ENCODE data around the gene RAPGEF4. TPM values are rescaled to one million over a fixed set of nuclear protein-coding genes. Genes with fewer than 3 reads are reported as not detected.

RAPGEF4 gene
- total RNA-seq, 3 donors from 2014 or later, result 1.2 to 2.8 (median 2.2) TPM

DNA sequence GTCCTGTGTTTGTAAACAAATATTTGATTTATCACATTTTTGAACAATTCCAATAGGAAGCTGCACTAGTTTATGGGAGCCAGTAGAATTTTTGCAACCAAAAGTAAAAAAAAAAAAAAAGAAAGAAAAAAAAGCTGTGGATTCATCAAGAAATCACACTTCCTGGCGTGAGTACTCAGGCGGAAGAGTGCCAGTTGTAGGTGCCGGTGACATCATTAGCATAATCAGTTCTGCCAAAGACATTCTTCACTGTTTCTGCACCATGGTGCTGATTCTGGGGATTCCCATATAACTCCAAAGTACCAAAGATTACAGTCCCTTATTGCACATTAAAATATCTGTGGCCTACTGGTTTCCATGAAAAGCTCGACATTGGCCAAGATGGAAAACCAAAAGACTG, 32.8 kb downstream of the RAPGEF4 start:
- intact Hi-C loops (cut with DNase I, micrococcal nuclease), result no loop called here
- no peak overlapping the region for H3K4me3 ChIP-seq
- no peaks in the 10 kb centered on the region for H3K9me3 ChIP-seq
- TF ChIP-seq, protein P1, sequence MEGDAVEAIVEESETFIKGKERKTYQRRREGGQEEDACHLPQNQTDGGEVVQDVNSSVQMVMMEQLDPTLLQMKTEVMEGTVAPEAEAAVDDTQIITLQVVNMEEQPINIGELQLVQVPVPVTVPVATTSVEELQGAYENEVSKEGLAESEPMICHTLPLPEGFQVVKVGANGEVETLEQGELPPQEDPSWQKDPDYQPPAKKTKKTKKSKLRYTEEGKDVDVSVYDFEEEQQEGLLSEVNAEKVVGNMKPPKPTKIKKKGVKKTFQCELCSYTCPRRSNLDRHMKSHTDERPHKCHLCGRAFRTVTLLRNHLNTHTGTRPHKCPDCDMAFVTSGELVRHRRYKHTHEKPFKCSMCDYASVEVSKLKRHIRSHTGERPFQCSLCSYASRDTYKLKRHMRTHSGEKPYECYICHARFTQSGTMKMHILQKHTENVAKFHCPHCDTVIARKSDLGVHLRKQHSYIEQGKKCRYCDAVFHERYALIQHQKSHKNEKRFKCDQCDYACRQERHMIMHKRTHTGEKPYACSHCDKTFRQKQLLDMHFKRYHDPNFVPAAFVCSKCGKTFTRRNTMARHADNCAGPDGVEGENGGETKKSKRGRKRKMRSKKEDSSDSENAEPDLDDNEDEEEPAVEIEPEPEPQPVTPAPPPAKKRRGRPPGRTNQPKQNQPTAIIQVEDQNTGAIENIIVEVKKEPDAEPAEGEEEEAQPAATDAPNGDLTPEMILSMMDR (IDR thresholded peaks at IDR 0.05), result no peak
- H3K36me3 ChIP-seq (ENCODE audit: low read depth), result no peaks in the 10 kb centered on the region
- DNase-seq (no peak), ATAC-seq (no peak)
- H3K4me1 ChIP-seq (ENCODE audit: low read depth), result no peaks in the 10 kb centered on the region

DNA sequence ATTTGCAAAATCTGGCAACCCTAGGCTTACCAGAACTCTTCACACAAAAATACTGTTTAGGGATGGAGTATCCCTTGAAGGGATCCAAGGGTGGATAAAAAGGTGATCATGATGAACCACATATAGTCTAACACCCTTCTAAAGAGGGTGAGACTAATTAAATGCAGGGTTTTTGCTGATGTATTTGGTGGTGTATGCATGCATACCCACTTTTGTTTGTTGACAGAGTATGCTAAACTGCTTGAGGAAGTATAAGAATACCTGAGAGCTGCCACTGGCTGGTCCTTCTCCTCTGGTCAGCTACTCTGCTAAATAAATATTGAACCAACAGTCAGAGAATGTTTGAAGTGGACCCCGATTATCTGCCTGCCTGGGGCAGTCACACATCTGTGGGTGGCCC, 34.2 kb downstream of the RAPGEF4 start:
- ATAC-seq, result no peak
- Histone ChIP-seq H3K4me1 (ENCODE audit: low read depth) (no peaks in the 10 kb centered on the region), H3K4me3 (no peak overlapping the region), H3K36me3 (ENCODE audit: low read depth) (no peaks in the 10 kb centered on the region), H3K9me3 (no peaks in the 10 kb centered on the region)
- intact Hi-C loops (cut with DNase I, micrococcal nuclease), result no loop called here
- TF ChIP-seq, protein P1 (IDR thresholded peaks at IDR 0.05), result no peak
- DNase-seq, result no peak

DNA sequence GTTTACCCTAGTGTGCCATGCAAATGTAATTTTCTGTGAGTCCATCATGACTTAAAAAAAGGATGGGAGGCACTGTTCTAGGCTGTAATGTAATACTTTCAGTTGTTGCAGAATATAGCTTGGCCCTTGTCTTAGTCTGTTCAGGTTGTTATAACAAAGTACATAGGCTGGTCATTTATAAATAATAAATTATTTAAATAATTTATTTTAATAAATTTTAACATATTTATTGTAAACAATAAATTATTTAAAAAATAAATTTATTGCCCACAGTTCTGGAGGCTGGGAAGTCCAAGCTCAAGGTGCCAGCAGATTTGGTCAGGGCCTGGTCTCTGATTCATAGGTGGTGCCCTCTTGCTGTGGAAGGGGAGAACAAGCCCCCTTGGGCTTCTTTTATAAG, 35.2 kb downstream of the RAPGEF4 start:
- DNase-seq, result no peak
- no peak overlapping the region for H3K4me3 ChIP-seq
- H3K36me3 ChIP-seq (ENCODE audit: low read depth), result no peaks in the 10 kb centered on the region
- H3K4me1 ChIP-seq (ENCODE audit: low read depth), result no peaks in the 10 kb centered on the region
- no peaks in the 10 kb centered on the region for H3K9me3 ChIP-seq
- TF ChIP-seq, protein P1 (IDR thresholded peaks at IDR 0.05), result no peak
- ATAC-seq, result no peak
- intact Hi-C loops (cut with DNase I, micrococcal nuclease), result no loop called here

DNA sequence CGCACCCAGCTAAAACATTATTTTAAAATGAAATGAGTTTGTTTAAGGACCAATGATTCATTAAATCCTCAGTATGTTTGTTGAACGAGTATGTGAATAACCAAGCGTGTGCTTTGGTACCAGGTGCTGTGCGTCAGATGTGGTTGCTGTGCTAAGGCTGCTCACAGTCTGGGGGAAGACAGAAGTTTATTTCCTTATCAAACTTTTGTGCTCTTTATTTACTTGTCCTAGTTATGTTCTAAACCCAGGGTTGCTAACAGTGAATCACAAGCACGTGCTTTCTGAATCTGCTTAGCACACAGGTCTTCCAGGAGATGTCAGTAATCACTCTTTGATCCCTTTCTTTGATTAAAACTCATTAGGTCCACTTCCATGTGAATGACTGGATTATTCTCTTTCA, 37.0 kb downstream of the RAPGEF4 start:
- intact Hi-C loops (cut with DNase I, micrococcal nuclease), result no loop called here
- TF ChIP-seq, protein P1 (IDR thresholded peaks at IDR 0.05), result no peak
- Histone ChIP-seq H3K36me3 (ENCODE audit: low read depth) (no peaks in the 10 kb centered on the region), H3K4me1 (ENCODE audit: low read depth) (no peaks in the 10 kb centered on the region), H3K9me3 (no peaks in the 10 kb centered on the region), H3K4me3 (no peak overlapping the region)
- peak; percentile 42 for ATAC-seq
- DNase-seq, result no peak

DNA sequence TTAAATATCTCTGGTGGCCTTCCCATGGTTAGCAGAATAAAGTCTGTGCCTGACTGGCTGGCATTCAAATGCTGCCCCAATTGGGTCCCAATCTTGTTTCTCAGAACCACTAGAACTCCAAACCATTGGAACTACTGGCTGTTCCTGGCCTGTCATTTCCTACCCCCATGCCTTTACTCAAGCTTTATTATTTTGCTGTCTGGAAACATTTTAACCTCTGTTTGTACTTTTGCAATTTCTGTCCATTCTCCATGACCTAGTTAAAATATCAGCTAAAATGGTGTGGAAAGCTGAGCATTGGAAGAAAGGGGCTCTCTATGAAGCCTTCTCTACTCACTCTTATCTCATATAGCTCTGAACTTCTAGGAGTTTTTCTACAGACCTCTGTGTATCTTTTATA, 38.7 kb downstream of the RAPGEF4 start:
- Histone ChIP-seq H3K4me3 (no peak overlapping the region), H3K36me3 (ENCODE audit: low read depth) (no peaks in the 10 kb centered on the region), H3K9me3 (no peaks in the 10 kb centered on the region), H3K4me1 (ENCODE audit: low read depth) (no peaks in the 10 kb centered on the region)
- intact Hi-C loops (cut with DNase I, micrococcal nuclease), result no loop called here
- TF ChIP-seq, protein P1 (IDR thresholded peaks at IDR 0.05), result no peak
- DNase-seq (no peak), ATAC-seq (no peak)

DNA sequence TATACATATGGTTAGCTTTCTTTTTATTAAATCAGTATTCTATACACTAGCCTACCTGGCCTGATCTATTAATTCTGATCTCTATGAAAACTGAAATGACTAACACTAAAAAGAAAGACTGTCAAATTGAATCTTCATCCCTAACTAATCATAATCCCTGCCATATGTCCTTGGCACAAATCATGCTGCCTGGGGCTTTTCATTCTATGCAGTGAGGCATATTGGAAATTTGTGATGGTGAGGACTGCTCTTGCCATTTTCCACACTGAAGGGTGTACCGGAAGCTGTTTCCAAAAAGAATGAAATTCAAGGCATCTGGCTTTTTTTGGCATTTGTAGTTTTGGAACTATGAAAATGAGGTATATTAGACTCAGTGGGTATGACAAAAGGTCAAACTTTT, 39.7 kb downstream of the RAPGEF4 start:
- DNase-seq (no peak), ATAC-seq (no peak)
- no peaks in the 10 kb centered on the region for H3K4me1 ChIP-seq (ENCODE audit: low read depth)
- H3K9me3 ChIP-seq, result no peaks in the 10 kb centered on the region
- TF ChIP-seq, protein P1 (IDR thresholded peaks at IDR 0.05), result no peak
- no peak overlapping the region for H3K4me3 ChIP-seq
- intact Hi-C loops (cut with DNase I, micrococcal nuclease), result no loop called here
- H3K36me3 ChIP-seq (ENCODE audit: low read depth), result no peaks in the 10 kb centered on the region

All from mucosa of descending colon (tissue), 3 donors.